ENCODE measurements around the gene COG5.

Gene COG5

GRCh38 chr7:107394276-107394675 lies 169.4 kb downstream of the COG5 start:
- DNase-seq (ENCODE audit: low spot score): no peak

GRCh38 chr7:107392830-107393229 lies 170.9 kb downstream of the COG5 start:
- no peak for DNase-seq (ENCODE audit: low spot score)

- no peak for DNase-seq (ENCODE audit: low spot score)
Measured at GRCh38 chr7:107390916-107391315, 172.8 kb downstream of the COG5 start.

GRCh38 chr7:107388604-107389003 lies 175.1 kb downstream of the COG5 start:
- DNase-seq (ENCODE audit: low spot score): no peak

GRCh38 chr7:107387573-107388219 lies 176.0 kb downstream of the COG5 start:
- DNase-seq (ENCODE audit: low spot score): no peak

GRCh38 chr7:107387128-107387527 lies 176.6 kb downstream of the COG5 start:
- no peak for DNase-seq (ENCODE audit: low spot score)

- no peak for DNase-seq (ENCODE audit: low spot score)
Measured at GRCh38 chr7:107386548-107387102, 177.1 kb downstream of the COG5 start.

- peak; percentile 39 for DNase-seq (ENCODE audit: low spot score)
Measured at GRCh38 chr7:107384025-107384424, 179.7 kb downstream of the COG5 start.

- DNase-seq (ENCODE audit: low spot score): no peak
Measured at GRCh38 chr7:107383203-107383602, 180.5 kb downstream of the COG5 start.

- DNase-seq (ENCODE audit: low spot score): no peak
Measured at GRCh38 chr7:107381453-107381852, 182.3 kb downstream of the COG5 start.

- DNase-seq (ENCODE audit: low spot score): no peak
Measured at GRCh38 chr7:107373354-107373753, 190.4 kb downstream of the COG5 start.

- no peak for DNase-seq (ENCODE audit: low spot score)
Measured at GRCh38 chr7:107372298-107372697, 191.4 kb downstream of the COG5 start.

- DNase-seq (ENCODE audit: low spot score): no peak
Measured at GRCh38 chr7:107370816-107371215, 192.9 kb downstream of the COG5 start.

GRCh38 chr7:107364787-107365186 lies 198.9 kb downstream of the COG5 start:
- no peak for DNase-seq (ENCODE audit: low spot score)

- no peak for DNase-seq (ENCODE audit: low spot score)
Measured at GRCh38 chr7:107359520-107360316, 204.0 kb downstream of the COG5 start.

- no peak for DNase-seq (ENCODE audit: low spot score)
Measured at GRCh38 chr7:107355616-107356015, 208.1 kb downstream of the COG5 start.

GRCh38 chr7:107354640-107355039 lies 209.1 kb downstream of the COG5 start:
- no peak for DNase-seq (ENCODE audit: low spot score)

- no peak for DNase-seq (ENCODE audit: low spot score)
Measured at GRCh38 chr7:107353701-107354100, 210.0 kb downstream of the COG5 start.

GRCh38 chr7:107345898-107346297 lies 217.8 kb downstream of the COG5 start:
- no peak for DNase-seq (ENCODE audit: low spot score)

- DNase-seq (ENCODE audit: low spot score): no peak
Measured at GRCh38 chr7:107344799-107345198, 218.9 kb downstream of the COG5 start.

GRCh38 chr7:107344286-107344685 lies 219.4 kb downstream of the COG5 start:
- no peak for DNase-seq (ENCODE audit: low spot score)

- DNase-seq (ENCODE audit: low spot score): no peak
Measured at GRCh38 chr7:107338080-107338479, 225.6 kb downstream of the COG5 start.

Measured in NAMALWA (cell line).